GM21529 (cell line): ENCODE data around the gene EPB41L1.

ENCODE experiments used
- ATAC-seq: cut with Tn5 transposase; IDR thresholded peaks from one replicate; pipeline ENCODE4 v1.9.1; 2021; ENCODE audit not compliant: unreplicated experiment

The EPB41L1 gene

DNA sequence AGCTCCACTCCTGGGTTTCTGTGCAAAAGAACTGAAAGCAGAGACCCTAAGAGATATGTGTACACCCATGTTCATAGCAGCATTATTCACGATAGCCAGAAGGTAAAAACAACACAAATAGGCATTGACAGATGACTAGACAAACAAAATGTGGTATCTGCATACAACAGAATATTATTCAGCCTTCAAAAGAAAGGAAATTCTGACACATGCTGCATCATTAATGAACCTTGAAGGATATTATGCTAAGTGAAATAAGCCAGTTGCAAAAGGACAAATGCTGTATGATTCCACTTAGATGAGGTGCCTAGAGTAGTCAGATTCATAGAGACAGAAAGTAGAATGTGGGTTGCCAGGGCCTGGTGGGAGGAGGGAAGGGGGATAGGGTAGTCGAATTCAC is 99.5 kb downstream of the EPB41L1 start:
- no peak for ATAC-seq

DNA sequence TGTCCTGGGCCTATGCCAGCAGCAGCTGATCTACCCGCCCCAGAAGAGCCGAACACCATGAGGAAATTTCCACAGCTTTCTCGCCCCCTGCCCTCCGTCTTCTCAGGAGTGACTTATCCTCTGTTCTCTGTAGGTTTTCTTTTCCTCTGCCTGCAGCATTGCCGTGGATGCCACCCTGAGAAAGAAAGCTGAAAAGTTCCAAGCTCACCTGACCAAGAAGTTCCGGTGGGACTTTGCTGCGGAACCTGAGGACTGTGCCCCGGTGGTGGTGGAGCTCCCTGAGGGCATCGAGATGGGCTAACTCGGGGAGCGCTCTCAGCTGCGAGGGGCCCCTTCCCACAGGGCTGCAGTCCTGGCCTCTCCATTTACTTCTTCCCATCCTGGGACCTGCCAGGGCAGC is 100.9 kb downstream of the EPB41L1 start:
- no peak for ATAC-seq

DNA sequence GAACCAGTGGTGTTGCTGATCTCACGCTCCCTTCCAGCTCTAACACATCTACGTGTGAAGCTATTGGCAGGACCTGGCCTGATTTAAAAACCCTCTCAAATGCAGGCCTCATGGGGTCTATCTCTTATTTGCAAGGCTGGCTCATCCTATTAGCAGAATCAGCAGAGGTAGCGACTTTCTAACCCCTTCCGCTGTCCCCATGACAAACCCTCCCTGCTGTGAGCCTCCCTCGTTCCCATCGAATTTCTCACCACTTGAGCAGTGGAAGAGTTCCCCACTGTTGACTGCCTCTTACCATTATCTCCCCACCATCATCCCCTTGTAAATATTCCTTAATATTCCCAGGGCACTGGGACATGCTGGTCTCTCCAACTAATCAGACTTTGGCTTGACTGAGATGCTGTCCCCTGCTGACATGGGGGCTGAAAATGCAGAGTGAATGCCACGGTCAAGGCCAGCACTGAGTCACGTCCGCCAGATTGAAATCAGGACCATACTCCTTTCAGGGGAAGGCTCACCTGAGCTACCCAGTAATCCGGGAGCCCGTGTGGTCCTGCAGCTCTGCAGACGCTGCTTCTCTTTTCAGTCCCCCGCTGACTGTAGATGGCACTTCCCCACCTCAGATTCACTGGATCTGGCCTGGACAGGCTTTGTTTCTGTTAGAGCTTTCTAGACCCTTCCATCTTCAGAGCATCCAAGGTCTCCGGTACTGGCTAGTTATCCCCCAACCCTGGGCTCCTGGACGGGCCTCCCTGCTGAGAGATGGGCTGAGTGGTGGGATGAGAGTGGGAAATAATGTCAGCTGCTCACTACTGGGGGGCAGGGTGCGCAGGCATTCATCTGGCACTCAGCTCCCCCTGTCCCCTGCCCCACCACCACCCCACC is 104.9 kb downstream of the EPB41L1 start:
- no peak for ATAC-seq

DNA sequence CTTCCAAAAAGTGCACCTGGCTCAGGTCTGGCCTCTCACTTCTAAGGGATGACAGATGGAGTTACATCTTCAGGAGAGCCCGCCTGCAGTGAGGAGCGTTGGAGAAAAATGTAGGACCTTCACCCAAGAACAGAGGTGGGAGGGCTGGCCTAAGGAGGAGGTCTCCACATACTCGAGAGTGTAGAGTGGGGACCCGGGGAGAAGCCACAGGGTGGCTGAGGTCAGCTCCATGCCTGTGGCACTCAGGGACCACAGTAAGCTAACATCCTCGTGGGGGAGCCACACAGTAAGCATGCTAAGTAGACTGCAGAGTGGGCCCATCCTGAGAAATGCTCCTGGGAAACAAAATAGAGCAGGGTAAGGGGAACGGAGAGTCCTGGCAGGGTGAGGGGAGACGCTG is 105.8 kb downstream of the EPB41L1 start:
- no peak for ATAC-seq

DNA sequence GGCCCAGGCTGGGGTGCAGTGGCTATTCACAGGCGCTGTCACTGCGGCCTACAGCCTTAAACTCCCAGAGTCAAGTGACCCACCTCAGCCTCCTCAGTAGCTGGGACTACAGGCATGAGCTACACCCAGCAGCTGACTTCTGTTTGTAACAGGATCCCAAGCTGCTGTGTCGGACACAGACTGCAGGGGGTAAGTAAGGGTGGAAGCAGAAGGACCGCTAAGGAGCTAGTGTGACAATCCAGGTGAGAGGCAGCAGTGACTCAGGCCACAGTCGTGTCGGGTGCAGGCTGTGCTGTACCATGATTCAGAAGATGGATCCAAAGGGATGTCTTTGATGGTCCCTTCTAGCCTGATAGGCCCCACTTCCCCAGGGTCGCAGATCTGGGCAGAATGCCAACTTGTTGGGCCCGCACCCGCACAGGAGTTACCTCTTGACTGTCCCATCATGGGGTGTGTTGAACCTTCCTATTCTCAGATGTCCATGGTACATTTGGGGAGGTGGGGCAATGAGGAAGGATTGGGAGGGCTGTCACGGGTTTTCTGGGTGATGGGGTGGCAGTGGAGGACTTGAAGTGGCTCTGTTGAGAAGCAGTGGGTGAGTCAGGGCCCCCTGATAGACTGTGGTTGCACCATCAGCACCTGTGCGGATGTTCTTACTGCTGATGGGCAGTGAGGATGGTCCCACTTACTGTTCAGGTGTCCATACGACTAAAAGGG is 107.0 kb downstream of the EPB41L1 start:
- ATAC-seq = no peak

DNA sequence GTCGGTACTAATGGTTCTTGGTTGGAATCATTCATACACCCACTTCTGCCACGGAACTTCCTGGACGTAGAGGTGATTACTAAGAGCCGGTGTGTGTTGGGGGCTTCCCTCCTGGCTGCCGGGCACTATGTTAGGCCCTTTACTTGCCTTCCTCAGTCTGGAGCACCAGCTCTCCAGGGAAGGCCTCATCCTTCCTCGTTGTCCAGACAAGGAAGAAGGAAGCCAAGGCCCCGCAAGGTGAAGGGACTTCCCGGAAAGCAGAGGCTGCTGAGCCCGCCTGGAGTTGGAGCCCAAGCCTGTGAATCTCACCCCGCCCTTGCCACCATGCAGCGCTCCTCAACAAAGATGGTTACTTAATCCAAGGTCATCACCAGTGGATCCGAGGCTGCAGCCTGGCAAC is 107.9 kb downstream of the EPB41L1 start:
- no peak for ATAC-seq

DNA sequence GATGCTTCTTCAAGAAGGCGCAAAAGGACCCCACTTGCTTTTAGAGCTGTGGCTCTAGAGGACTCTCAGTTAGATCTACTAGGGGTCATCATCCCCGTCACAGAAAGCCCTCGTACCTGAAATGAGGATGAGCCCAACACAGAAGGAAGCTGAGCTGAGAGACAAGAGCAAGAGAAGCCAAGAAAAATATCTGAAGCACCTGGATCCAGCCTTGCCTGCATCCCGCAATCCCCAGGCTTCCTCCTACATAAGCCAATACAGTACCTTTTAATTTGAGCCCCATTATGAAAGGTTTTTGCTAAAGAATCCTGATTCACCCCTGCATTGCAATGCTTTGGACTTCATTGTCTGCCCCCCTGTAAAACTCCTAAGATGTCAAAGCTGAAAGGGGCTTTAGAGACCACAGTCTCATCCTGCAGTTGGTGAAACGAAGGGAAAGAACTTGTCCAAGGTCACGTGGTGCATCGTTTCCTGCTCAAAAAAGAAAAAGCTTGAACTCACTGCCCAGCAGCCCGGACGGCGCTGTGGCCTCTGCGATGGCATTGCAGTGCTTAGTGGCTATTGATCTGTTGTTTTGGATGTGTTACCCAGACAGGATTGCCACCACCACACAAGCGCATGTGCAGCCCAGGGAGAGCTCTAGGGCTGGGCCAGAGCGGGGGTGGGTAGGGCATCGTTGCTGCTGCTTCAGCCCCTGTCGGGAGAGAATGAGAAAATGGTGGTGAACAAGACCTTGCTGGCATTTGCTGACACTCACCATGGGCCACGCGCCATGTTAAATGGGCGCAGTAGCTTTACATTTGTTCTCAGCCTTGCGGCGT is 110.1 kb downstream of the EPB41L1 start:
- ATAC-seq = no peak

DNA sequence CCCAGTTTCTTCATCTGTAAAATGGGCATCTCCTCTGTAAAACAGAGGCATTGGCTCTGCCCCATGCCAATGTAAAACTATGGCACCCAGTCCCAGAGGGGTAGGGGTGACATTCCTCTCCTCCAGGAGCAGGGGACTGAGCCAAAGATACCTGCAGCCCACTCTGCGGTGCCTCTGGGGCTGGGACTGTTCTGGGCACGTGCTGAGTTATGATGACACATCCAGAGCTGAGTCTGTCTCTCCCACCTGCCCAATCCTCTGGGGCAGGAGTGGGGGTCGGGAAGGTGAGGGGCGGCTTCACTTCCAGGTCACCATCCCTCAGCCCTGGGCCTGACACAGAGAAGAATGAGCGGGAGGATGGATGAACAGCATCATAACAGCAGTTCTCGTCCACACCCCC is 111.6 kb downstream of the EPB41L1 start:
- ATAC-seq = no peak

DNA sequence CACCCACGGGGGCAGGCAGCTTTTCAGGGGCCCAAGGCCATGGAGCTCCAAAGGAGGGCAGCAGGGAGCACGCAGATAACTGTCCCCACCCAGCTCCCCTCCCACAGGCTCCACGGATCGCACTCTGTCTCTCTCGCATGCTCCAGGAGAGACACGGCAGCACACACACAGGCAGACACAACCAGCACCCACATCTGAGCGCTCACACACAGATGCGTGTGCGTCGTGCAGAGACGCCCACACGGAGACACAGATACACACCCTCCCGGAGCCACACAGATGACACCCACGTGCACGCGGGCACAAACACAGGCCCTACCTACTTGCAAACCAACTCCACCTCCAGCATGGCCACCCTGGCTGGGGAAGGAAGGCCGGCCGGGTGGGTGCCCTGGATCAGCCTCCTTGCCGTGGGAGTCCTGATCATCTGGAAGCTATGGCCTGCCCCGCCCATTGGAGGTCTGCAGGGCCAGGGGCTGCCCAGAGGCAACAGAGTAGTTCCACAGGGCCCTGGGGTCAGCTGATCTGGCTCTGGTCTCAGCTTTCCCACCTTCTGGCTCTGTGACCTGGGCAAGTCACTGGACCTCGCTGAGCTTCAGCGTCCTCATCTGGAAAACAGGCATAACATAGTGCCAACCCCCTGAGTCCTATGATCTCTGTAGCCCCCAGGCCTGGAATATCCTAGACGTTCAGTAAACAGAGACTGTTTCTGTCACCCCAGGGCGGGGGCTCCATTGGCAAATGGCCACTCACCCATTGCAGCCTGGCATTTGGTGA is 113.3 kb downstream of the EPB41L1 start:
- ATAC-seq = no peak

DNA sequence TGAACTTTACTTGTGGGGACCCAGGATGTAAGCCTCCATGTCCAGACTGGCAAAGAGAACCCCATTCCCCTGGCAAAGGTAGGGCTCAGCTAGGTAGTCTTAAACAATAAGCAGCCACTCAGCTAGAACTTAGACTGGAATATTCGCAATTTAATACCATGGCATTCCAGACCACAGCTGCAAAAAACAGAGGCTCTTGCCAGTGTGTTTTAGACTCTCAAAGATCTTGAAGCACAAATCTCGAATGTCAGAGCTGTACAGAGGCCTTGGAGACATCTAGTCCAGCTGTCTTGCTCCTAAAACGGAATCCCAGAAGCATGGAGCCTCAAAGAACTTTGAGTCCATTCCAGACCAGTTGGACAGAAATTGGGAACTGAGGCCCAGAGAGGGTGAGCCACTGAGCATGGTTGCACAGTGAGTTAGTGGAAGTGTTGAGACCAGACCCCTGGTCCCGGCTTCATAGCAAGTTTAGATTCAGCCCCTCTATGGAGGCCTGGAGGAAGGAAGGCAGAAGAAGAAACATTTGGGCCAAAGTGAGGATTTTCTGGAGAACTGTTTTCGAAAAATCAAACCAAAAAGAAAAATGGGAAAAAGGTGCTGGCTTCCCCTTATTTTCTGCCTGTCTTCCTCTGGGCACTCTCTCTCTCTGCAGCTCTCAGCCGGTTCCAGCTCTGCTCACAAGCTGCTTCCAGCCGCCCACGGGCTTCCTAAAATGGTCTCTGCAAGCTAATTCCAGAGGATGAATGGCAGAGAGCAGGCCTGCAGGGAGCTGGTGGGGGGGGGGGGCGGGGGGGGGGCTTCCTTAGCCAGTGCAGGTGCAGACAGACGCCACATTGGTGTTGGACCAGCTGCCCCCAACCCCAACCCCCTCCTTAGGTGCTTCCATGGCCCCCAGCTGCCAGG is 114.2 kb downstream of the EPB41L1 start:
- ATAC-seq = no peak

DNA sequence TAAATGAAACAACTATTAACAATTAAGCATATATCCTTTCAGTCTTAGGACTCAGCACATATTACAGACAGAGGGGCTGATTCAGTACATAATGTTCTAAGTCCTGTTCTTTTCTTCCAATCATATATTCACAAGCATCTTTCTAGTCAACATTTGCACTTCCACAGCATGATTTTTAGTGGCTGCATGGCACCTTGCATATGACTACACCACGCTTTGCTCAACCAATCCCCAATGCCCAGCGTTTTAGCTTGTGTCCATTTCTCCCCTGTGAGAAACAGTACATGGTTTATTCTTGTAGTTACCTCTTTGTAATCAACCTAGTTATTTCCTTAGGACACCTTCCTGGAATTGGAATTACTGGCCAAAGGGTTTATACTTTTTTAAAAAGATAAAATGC is 115.0 kb downstream of the EPB41L1 start:
- ATAC-seq = no peak

DNA sequence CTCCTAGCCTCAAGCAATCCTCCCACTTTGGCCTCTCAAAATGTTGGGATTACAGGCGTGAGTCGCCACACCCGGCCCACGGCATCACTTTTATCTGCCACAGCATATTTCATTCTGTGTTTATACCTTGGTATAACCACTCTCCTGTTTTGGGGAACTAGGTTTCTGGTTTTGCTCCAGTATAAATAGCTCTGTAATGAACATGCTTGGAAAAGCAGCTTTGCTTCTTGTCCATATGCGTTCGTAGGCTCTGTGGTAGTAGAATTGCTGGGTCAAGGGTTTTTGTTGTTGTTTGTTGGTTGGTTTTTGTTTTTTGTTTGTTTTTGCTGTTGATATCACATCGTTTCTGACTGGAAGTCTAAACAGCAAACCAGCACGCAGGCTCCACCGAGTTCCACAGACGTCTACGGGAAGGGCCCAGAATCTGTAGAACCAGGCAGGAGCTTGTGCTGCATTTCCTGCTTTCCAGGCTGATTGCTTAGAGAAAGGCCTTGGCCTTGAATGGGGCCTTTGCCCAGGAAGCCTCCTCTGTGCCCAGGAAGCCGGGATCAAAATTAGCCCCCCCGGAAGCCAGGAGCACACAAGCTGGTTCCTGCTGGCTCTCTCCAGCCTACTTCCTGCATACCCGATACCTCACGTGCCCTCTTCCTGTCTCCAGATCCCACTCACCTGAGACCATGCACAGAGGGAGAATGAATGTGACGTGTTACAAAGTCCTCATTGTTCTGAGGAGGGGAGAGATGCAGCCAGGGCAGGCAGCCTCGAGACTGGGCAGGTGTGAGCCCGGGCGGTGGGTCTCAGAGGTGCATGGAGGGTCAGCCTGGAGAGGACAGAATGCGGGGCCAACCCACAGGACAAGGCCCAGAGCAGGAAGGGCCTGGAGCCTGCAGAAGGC is 116.5 kb downstream of the EPB41L1 start:
- ATAC-seq = no peak

DNA sequence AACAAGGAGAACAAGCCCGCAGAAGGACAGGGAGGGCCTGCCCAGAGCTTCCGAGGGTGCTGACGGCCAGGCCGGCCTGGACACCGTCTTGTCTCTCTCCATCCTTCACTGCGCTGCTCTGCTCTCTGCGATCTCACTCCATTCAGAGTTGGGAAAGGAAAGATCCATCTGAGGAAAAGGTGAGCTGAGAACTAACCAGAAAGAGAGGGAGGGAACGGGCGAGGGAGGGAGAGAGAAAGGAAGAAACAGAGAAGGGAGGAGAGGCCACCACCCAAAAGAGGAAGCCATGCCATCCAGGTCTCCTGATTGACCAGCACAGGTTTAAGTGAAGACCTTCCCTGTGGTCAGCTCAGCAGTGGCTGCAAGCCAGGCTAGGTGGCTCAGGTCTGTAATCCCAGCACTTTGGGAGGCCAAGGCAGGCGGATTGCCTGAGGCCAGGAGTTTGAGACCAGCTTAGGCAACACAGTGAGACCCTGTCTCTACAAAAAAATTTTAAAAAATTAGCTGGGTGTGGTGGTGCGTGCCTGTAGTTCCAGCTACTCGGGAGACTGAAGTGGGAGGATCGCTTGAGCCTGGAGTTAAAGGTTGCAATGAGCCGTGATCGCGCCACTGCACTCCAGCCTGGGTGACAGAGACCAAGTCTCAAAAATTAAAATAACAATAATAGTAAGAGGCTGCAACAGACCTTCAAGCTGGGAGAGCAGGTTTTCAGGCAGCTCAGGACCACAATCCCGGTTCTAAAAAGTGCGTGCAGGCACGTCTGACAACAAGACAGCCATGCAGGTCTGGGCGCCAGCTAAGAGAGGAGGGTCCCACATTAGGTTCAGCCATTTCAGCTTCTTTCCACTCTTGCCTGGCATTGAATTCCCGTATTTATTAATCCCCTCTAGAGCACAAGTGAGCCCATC is 117.4 kb downstream of the EPB41L1 start:
- no peak for ATAC-seq

DNA sequence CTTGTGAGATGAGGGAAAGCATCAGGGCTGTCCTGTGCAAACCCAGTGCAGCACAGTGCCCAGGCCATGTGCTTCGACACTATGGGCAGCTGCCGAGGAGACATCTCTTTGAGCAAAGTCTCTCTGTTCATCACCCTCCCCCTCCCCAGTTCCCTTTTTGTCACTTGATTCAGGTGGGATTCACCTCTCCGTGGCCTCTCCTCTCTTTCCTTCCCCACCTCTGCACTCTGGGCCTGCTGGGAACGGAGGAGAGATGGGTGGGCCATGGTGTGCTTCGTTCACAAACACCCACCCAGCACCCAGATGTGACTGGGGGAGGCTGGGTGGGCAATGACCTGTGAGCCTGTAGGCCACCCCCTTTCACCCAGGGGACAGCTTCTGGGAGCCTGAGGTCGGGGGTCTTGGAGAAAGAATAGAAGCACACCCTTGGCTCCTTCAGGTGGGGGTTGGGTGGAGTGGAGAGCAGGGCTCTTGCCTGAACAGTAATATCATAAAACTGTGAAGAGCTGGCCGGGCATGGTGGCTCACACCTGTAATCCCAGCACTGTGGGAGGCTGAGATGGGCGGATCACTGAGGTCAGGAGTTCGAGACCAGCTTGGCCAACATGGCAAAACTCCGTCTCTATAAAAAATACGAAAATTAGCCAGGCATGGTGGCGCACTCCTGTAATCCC is 118.1 kb downstream of the EPB41L1 start:
- ATAC-seq = no peak

DNA sequence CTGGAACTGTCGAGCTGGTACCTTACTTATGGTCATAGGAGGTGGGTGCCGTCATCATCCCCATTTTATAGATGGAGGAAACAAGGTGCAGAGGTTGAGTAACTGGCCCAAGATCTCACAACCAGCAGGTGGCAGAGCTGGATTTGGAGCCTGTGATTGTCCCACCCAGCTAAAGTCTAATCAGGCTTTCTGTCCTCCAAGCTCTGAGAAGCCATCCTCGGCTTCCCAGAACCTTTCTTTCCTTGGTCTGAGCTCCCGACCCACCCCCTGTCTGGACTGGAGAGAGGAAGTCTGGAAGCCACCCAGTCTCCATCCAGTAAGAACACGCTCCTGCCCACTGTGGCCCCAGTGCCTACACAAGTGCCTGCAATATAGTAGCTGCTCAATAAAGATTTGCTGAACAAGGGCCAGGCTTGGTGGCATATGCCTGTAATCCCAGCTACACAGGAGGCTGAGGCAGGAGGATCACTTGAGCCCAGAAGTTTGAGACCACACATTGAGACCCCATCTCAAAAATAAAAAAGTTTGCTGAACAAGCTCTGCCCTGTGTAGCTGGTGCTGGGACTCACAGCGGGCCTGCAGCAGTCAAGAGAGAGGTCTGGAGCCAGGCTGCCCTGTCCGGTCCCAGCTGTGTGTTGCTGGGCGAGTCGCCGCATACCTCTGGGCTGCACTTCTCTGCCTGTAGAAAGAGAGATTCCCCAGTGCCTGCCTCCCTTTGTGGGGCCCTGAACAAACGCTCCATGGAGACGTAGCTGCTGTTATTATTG is 119.1 kb downstream of the EPB41L1 start:
- ATAC-seq = no peak

DNA sequence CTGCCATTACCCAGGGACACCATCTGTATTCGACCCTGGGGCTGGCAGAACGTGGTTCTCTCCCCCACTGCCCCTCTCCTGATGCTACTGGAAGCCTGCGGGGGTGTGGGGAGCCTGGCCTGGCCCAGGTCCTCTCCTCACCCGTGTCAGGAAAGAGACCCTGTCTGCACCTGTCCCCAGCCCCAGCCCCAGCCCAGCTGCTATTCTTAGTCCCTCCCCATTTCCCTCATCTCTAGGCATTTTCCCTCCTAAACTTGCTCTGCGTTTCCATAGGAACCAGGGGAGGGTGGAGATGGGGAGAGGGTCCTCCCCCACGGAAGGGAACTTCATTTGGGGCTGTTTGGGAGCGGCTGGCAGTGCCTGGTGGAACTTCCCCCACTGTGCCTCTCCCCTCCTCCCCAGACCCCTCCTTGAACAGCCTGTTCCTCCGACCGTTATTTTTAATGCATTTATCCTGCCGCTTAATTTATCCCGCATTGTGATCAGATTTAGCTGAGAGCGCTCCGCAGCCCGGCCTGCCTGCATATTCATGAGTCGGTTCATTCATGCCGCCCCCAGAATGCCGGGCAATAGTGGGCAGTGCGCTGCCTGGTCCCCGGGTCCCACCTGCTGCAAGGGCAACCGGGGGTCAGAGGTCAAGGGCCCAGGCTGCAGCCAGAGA is 119.8 kb downstream of the EPB41L1 start:
- ATAC-seq = no peak
